Measurements from ENCODE around the gene FGF8. TPM values are rescaled to one million over a fixed set of nuclear protein-coding genes. Genes with fewer than 3 reads are reported as not detected.

The FGF8 gene
- total RNA-seq, 3 donors from 2014 or later (not counting 1 experiment from before 2014, with no cell fraction given) = not detected

DNA sequence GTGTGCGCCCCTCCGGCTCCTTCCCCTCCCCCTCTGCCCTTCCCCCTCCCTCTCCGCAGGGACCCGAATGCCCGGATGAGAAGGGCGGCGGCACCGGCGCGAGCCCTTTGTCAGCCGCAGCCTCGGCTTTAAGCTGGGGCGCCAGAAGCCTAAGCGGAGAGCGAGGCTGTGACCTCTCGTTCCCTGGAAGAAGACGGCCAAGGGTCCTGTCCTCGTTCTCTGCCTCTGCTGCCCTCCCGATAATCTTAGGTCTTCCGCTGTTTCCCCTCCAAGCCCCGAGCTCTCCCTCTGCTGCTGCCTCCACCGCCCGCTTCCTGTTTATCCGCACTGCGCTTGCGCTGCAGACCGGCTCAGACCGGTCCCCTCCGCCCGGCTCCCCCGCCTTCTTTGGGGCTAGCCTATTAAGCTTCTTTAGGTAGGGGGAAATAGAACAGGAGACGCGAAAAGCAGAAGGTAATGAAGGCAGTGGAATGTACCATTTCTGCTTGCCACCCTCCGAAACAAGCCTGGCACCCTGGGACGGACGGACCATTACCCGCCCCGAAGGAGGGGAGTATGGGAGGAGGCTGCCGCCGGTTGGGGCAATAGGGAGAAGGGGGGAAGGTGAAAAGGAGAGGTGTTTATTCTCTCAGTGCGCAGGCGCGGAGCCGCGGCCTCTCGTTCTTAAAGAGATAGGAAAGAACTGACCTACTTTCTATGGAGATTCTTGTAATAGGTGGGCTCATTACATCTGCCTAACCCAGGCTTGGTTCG is 42.4 kb upstream of the FGF8 start, which contains the start of gene OGA:
OGA (minus strand) TSS at position 326 of the 753 bp plus-strand sequence. CDS start 422 bp downstream, outside the sequence.
- peaks cover 55 to 62% of the 10 kb centered on the region in 2 donors for H3K4me1 Mint-ChIP-seq

DNA sequence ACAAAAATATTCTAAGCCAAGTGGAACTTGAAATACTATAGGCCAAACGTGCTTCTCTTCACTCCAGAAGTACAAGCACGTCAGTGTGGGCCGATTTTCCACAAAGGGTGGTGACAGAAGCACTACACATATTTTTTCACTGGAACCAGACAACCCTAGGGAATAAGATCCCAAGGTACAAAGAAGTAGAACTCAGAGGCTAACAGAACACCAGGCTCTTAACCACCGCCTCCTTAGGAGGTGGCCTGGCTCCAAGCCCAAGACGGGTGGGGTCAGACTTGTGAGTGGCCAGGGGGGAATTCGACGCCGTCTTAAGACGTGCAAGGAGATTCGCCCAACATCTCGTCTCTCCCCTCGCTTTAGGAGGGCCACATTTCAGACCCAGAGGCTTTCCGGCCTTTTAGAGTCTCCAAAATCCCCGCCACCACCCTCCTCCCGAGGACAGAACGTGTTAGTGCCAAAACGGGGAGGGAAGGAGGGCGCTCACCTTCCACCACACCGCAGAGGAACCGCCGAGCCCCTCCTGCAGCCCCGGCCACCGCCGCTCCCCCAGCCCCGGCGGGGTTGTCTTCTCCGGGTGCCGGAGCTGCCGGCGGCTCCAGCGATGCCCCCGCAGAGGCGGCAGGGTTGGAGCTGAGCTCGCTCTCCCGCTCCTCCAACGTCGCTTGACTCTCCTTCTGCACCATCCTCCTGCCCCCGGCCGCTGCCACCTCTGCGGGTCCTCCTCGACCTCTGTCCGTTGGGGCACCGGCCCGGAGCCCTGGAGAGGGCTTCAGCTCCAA is 41.6 kb upstream of the FGF8 start:
- H3K36me3 Mint-ChIP-seq = peaks cover 7% of the 10 kb centered on the region
- Histone ChIP-seq H3K27me3 (ENCODE audit: control insufficient read depth, insufficient read depth, low read length) (no peaks in the 10 kb centered on the region), H3K4me3 (ENCODE audit: low read length) (peak overlapping the region; percentile 95), H3K4me1 (ENCODE audit: control insufficient read depth, insufficient read depth, low read length) (peaks cover 28% of the 10 kb centered on the region), H3K36me3 (ENCODE audit: control insufficient read depth, insufficient read depth, low read length) (peaks cover 2% of the 10 kb centered on the region), H3K9me3 (ENCODE audit: control insufficient read depth, insufficient read depth, low read length) (no peaks in the 10 kb centered on the region), H3K27ac (ENCODE audit: low read length) (peak overlapping the region; percentile 77)
- H3K4me1 Mint-ChIP-seq = peaks cover 63 to 70% of the 10 kb centered on the region in 2 donors
- peak in 1 of 2 donors; percentile 62 for DNase-seq
- TF ChIP-seq, protein P1, sequence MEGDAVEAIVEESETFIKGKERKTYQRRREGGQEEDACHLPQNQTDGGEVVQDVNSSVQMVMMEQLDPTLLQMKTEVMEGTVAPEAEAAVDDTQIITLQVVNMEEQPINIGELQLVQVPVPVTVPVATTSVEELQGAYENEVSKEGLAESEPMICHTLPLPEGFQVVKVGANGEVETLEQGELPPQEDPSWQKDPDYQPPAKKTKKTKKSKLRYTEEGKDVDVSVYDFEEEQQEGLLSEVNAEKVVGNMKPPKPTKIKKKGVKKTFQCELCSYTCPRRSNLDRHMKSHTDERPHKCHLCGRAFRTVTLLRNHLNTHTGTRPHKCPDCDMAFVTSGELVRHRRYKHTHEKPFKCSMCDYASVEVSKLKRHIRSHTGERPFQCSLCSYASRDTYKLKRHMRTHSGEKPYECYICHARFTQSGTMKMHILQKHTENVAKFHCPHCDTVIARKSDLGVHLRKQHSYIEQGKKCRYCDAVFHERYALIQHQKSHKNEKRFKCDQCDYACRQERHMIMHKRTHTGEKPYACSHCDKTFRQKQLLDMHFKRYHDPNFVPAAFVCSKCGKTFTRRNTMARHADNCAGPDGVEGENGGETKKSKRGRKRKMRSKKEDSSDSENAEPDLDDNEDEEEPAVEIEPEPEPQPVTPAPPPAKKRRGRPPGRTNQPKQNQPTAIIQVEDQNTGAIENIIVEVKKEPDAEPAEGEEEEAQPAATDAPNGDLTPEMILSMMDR (IDR thresholded peaks at IDR 0.05) = no peak
- H3K9me3 Mint-ChIP-seq = no peaks in the 10 kb centered on the region
- under 1% methylated on average over 44 of the region's 44 CpGs for WGBS (ENCODE audit: insufficient coverage)
- peak overlapping the region; percentile 97 for H3K4me3 Mint-ChIP-seq
- ATAC-seq = peak; percentile 0 to 1 (median 1)
- intact Hi-C loops (cut with micrococcal nuclease) = loop anchor here (1.0 kb wide), 4 partner anchors 13 to 335 kb away; partner anchors contain the start of genes NOLC1 and NPM3
- H3K27ac Mint-ChIP-seq = peak overlapping the region; percentile 89 to 90
- no peaks in the 10 kb centered on the region for H3K27me3 Mint-ChIP-seq (ENCODE audit: low read depth in 2 of 2)

More for the DNA sequence above, 42.4 kb upstream of the FGF8 start, which contains the start of gene OGA:
- WGBS (ENCODE audit: insufficient coverage) = under 1% methylated on average over 47 of the region's 47 CpGs
- TF ChIP-seq, protein P1 (IDR thresholded peaks at IDR 0.05) = no peak
- Histone ChIP-seq H3K36me3 (ENCODE audit: control insufficient read depth, insufficient read depth, low read length) (no peaks in the 10 kb centered on the region), H3K9me3 (ENCODE audit: control insufficient read depth, insufficient read depth, low read length) (no peaks in the 10 kb centered on the region), H3K27ac (ENCODE audit: low read length) (peak within 1 kb of the TSS; percentile 77), H3K4me1 (ENCODE audit: control insufficient read depth, insufficient read depth, low read length) (peaks cover 27% of the 10 kb centered on the region), H3K27me3 (ENCODE audit: control insufficient read depth, insufficient read depth, low read length) (no peaks in the 10 kb centered on the region), H3K4me3 (ENCODE audit: low read length) (peak within 1 kb of the TSS; percentile 95)
- no peaks in the 10 kb centered on the region for H3K27me3 Mint-ChIP-seq (ENCODE audit: low read depth in 2 of 2)
- H3K4me3 Mint-ChIP-seq = peak within 1 kb of the TSS; percentile 97
- DNase-seq (peak; percentile 93 to 99), ATAC-seq (peak; percentile 89 to 98 (median 90))
- intact Hi-C loops (cut with micrococcal nuclease) = loop anchor here (1.0 kb wide), 4 partner anchors 12 to 334 kb away; partner anchors contain the start of genes NOLC1 and NPM3
- H3K27ac Mint-ChIP-seq = peak within 1 kb of the TSS; percentile 89 to 90
- H3K36me3 Mint-ChIP-seq = peaks cover 7% of the 10 kb centered on the region
- no peaks in the 10 kb centered on the region for H3K9me3 Mint-ChIP-seq

DNA sequence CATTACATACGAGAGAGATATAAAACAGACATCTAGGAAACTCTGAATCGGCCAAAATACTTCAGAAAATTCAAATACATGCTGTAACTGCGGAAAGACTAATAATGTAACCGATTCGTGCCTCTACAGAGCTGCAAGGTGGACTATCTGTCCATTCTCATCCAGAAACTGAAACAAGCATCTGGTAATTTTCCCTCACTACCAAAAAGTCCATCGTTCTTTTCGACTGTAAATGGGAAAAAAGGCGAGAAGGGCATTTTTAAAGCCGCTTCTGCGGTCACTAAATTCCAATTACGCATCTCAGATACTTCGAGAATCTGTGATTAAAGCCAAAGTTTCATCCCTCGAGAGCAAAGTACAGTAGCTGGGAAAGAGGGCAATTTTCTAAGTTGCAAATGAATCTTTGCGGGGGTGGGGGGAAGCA is 41.0 kb upstream of the FGF8 start:
- no peak for ATAC-seq
- H3K4me3 ChIP-seq (ENCODE audit: low read length) = peak overlapping the region; percentile 95
- WGBS (ENCODE audit: insufficient coverage) = under 1% methylated on average over 14 of the region's 14 CpGs
- peaks cover 30% of the 10 kb centered on the region for H3K4me1 ChIP-seq (ENCODE audit: control insufficient read depth, insufficient read depth, low read length)
- intact Hi-C loops (cut with micrococcal nuclease) = no loop called here
- Mint-ChIP-seq H3K36me3 (peaks cover 7% of the 10 kb centered on the region), H3K27ac (peak overlapping the region; percentile 89 to 90), H3K4me3 (peak overlapping the region; percentile 97), H3K27me3 (ENCODE audit: low read depth in 2 of 2) (no peaks in the 10 kb centered on the region), H3K9me3 (no peaks in the 10 kb centered on the region), H3K4me1 (peaks cover 63 to 71% of the 10 kb centered on the region in 2 donors)
- no peak for DNase-seq
- no peak overlapping the region for H3K27ac ChIP-seq (ENCODE audit: low read length)
- no peaks in the 10 kb centered on the region for H3K27me3 ChIP-seq (ENCODE audit: control insufficient read depth, insufficient read depth, low read length)
- peaks cover 4% of the 10 kb centered on the region for H3K36me3 ChIP-seq (ENCODE audit: control insufficient read depth, insufficient read depth, low read length)
- TF ChIP-seq, protein P1 (IDR thresholded peaks at IDR 0.05) = no peak
- no peaks in the 10 kb centered on the region for H3K9me3 ChIP-seq (ENCODE audit: control insufficient read depth, insufficient read depth, low read length)

All from natural killer cell (primary cell).